COLO829 (cell line): Measurements from ENCODE around the gene BRINP2.

Experiments used
- DNase-seq: peaks from one replicate; pipeline ENCODE4 v3.0.0; 2012; ENCODE audit warnings: low spot score

Gene BRINP2

GRCh38 chr1:177171536-177172123 is 872 bp downstream of the BRINP2 start:
- DNase-seq = no peak

GRCh38 chr1:177172272-177172671 is 1.5 kb downstream of the BRINP2 start:
- no peak for DNase-seq

- no peak for DNase-seq
These were observed 2.1 kb downstream of the BRINP2 start for GRCh38 chr1:177172866-177173265.

GRCh38 chr1:177173976-177174375 is 3.2 kb downstream of the BRINP2 start:
- DNase-seq = no peak

- DNase-seq = no peak
These were observed 4.3 kb downstream of the BRINP2 start for GRCh38 chr1:177174921-177175634.

GRCh38 chr1:177181280-177181630 is 10.5 kb downstream of the BRINP2 start:
- DNase-seq = no peak

- peak; percentile 79 for DNase-seq
These were observed 11.0 kb downstream of the BRINP2 start for GRCh38 chr1:177181631-177182291.

GRCh38 chr1:177183836-177184235 is 13.1 kb downstream of the BRINP2 start:
- no peak for DNase-seq

GRCh38 chr1:177185209-177185608 is 14.5 kb downstream of the BRINP2 start:
- peak; percentile 34 for DNase-seq

- DNase-seq = no peak
These were observed 15.9 kb downstream of the BRINP2 start for GRCh38 chr1:177186639-177187038.

GRCh38 chr1:177190308-177190970 is 19.7 kb downstream of the BRINP2 start:
- no peak for DNase-seq

- no peak for DNase-seq
These were observed 27.5 kb downstream of the BRINP2 start for GRCh38 chr1:177198243-177198642.

GRCh38 chr1:177200290-177200689 is 29.5 kb downstream of the BRINP2 start:
- no peak for DNase-seq

- no peak for DNase-seq
These were observed 36.1 kb downstream of the BRINP2 start for GRCh38 chr1:177206831-177207355.

- DNase-seq = no peak
These were observed 38.2 kb downstream of the BRINP2 start for GRCh38 chr1:177208920-177209319.

GRCh38 chr1:177209357-177209756 is 38.6 kb downstream of the BRINP2 start:
- DNase-seq = peak; percentile 71

GRCh38 chr1:177210071-177210470 is 39.3 kb downstream of the BRINP2 start:
- no peak for DNase-seq

GRCh38 chr1:177211231-177211630 is 40.5 kb downstream of the BRINP2 start:
- DNase-seq = no peak

GRCh38 chr1:177216587-177217202 is 45.9 kb downstream of the BRINP2 start:
- no peak for DNase-seq

GRCh38 chr1:177219554-177220458 is 49.0 kb downstream of the BRINP2 start:
- DNase-seq = no peak

GRCh38 chr1:177223359-177223758 is 52.6 kb downstream of the BRINP2 start:
- DNase-seq = no peak
